Neuron (in vitro differentiated cells): ENCODE data around the gene SLC24A2.

ENCODE experiments used
- H2AFZ ChIP-seq: one replicate; pipeline ENCODE4 v1.6.1; 2013; ENCODE audit warnings: low read depth, mild to moderate bottlenecking, inconsistent platforms, low read length, moderate library complexity
- H3K27me3 ChIP-seq: one replicate; pipeline ENCODE4 v1.6.1; 2013; ENCODE audit warnings: low read length; ENCODE audit not compliant: insufficient read depth
- H3K36me3 ChIP-seq: one replicate; pipeline ENCODE4 v1.6.1; 2013; ENCODE audit warnings: low read length; ENCODE audit not compliant: insufficient read depth
- H3K4me1 ChIP-seq: one replicate; pipeline ENCODE4 v1.6.1; 2013; ENCODE audit warnings: low read length; ENCODE audit not compliant: insufficient read depth
- H3K4me3 ChIP-seq: 2 replicates; pipeline ENCODE4 v1.5.1; 2013; ENCODE audit warnings: mild to moderate bottlenecking, low read length, moderate library complexity
- H3K9me3 ChIP-seq: one replicate; pipeline ENCODE4 v1.6.1; 2013; ENCODE audit warnings: low read length

Gene SLC24A2

GRCh38 chr9:19741178-19741577 lies 47.7 kb downstream of the SLC24A2 start:
- H3K9me3 ChIP-seq: no peaks in the 10 kb centered on the region
- H3K4me1 ChIP-seq: no peaks in the 10 kb centered on the region
- no peak overlapping the region for H2AFZ ChIP-seq
- H3K36me3 ChIP-seq: no peaks in the 10 kb centered on the region
- no peaks in the 10 kb centered on the region for H3K27me3 ChIP-seq
- no peak overlapping the region for H3K4me3 ChIP-seq
